GM15510 (cell line): ENCODE data around the gene TIMELESS.

Source experiments
- POLR2A ChIP-seq: IDR thresholded peaks from 3 replicates; pipeline ENCODE4 v1.6.1; 2011; ENCODE audit warnings: borderline replicate concordance; ENCODE audit not compliant: insufficient read length; ENCODE audit errors: extremely low read depth

Gene TIMELESS

DNA sequence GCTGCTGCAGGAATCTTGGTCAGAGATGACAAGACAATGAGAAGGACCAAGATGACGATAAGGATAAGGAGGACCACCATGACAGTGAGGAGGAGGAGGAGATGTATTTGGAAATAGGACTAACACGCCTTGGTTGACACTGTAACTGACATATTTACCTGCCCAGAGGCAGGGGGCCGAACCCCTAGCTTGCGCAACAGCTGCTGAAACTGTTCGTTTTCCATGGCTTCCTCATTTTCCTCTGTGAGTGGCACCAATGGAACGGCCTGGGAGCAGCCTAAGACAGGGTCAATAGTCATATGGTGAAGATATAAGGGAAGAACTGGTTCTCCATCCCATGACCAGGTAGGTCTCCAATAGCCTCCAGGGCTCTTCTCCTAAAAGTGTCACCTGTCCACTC, 28.8 kb downstream of the TIMELESS start:
- TF ChIP-seq POLR2A, result no peak

DNA sequence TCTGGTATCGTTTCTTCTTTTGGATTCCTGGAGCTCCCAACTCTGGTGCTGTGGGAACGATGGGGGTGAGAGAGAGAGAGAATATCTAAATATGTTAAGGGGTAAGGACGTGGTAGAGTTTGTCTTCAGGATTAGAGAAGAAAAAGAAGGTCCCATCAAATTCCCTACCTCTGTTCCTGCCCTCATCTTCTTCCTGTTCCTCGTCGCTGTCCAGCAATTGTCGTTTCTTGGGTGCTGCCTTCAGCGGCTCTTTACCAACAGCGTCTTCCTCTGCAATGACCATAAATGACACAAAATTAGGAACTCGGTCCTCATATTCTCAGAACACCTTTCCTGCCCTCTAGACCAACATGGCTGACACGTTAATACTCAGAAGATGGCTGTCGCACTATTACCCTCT, 31.5 kb downstream of the TIMELESS start:
- TF ChIP-seq POLR2A, result no peak

DNA sequence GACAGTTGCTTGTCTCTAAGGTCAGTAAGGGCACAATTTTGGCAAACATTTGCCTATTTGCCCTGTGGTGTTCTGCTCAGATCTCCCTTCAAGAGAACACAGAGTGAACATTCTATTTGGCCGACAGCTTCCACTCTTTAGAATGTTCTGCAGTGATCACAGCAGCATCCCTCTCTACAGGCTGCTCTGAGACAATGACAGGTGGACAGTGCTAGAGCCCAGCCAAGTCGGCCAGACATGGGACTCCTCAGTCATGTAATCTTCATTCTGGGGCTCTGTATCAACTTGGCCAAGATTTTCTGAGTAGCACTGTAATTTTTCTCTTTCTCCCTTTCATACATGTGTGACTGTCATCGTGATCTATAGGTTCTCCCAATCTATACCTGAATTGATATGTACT, 34.8 kb downstream of the TIMELESS start:
- no peak for TF ChIP-seq POLR2A

DNA sequence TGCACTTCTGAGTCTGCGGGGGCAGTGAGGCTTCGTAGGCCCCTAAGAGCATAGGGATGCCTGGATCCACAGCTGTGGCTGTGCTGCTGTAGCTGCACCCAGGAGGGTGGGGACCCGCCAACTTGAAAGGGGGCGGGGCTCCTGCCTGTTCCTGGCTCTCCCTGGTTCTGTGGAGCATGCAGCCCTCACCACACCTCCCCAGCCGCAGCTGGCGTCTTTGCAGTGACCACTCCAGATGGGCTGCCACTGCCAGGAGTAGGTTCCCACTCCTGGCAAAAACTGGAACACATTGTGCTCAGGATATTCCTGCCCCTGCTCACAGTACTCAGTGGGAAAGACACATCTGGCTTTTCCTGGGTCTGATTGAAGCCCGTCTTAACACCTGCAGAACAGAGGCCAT, 35.8 kb downstream of the TIMELESS start:
- no peak for TF ChIP-seq POLR2A

DNA sequence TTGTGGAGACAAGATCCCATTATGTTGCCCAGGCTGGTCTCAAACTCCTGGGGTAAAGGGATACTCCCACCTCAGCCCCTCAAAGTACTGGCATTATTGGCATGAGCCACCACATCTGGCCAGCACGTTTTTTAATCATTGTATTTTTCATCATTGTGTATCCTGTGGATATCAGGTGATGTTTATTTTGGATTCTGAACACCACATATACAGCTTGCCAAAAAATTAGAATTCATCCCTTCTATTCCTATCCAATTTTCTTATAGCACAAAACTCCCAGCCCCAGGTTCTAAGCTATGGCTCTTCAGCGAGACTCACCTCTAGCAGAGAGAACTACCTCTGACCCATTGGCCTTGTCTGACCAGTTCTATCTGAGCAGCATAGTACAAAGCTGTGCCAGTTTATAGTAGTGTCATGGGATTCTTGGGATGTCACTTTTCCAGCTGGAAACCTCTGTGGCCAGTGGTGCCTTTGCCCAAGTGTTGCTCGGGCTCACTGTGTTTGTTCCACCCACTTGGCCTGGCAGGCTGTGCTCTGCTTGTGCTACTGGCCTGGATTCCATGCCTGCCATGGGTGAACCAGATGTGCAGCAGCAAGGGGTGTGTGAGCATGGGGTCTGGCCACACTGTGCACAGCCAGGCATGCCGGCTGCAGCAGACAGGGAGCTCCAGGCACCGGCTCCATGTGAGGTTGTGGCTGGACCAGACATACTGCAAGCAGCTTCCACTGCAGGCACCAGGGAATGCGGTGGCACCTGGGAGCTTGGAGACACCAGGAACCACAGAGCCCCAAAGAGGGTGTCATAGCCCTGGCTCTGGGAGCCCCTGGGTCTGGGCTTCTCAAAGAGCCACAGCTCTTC, 37.2 kb downstream of the TIMELESS start:
- no peak for TF ChIP-seq POLR2A

DNA sequence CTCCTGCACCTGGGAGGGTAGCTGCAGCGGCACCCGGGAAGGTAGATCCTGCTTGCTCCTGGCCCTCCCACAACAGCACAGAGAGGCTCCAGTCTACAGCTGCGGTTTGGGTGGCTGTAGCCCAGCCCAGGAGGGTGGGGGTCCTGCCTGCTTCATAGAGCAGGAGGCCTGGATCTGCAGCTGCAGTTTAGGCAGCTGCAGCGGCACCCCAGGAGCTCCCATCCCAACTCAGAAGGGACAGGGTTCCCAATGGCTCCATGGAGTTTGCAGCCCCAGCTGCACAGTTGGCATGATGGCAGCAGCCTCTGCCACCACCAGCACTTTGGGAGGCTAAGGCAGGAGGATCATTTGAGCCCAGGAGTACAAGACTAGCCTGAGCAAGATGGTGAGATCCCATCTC, 38.5 kb downstream of the TIMELESS start:
- TF ChIP-seq POLR2A, result no peak

DNA sequence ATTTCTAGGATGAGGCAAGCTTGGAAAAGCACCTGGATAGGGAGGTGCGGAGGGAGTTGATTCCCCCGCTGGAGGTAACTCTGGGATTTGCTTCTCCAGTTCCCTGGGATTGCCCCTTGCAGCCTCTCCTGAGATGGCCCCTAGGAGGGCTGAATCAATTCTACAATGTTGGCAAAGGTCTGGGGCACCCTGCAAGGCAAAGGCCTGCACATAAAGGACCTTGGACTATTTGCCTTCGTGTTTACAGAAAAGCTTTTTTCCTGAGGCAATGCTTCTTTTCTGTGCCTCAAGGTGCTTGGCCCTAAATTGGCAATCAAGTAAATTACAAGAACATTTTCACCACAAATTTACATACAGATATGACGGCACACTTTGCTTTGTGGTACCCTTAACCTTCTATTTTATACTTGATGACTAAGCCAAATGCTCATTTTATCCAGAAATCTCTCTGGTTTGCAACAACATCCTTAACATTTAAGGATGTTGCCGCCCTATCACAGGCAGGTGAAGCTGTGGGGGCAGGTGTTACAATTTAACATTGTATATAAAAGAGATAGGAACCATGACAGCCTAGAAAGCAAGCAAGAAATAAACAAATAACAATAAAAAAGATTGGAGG, 40.3 kb downstream of the TIMELESS start:
- TF ChIP-seq POLR2A, result no peak

DNA sequence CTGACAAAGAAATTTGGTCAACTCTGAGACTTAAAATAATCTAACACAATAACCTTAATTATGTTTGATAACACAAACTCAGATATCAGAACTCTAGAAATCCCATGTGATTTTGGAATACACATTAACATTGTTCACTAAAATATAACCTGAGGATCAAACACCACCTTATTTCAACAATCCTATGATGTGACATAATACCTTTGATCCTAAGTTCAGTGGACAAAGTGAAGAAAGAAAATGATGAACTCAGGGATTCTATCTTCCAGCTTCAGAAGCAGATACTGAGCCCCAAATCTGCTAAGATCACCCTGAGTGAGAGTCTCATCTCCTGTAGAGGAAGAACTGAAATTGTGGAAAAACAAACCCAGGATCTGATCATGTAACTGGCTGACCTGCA, 50.9 kb downstream of the TIMELESS start:
- no peak for TF ChIP-seq POLR2A

DNA sequence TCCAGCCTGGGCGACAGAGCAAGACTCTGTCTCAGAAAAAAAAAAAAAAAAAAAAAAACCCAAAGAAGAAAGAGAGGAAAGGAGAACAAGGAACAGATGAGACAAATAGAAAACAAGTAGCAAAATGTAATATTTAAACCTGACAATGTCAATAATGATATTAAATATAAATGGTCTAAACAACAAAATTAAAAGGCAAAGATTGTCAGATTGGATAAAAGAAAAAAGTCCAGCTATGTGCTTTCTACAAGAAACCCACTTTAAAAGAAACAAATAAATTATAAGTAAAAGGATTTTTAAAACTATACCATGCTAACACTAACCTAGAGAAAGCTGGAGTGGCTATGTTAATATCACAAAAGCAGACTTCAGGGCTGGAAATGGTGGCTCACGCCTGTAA, 56.9 kb downstream of the TIMELESS start:
- no peak for TF ChIP-seq POLR2A

DNA sequence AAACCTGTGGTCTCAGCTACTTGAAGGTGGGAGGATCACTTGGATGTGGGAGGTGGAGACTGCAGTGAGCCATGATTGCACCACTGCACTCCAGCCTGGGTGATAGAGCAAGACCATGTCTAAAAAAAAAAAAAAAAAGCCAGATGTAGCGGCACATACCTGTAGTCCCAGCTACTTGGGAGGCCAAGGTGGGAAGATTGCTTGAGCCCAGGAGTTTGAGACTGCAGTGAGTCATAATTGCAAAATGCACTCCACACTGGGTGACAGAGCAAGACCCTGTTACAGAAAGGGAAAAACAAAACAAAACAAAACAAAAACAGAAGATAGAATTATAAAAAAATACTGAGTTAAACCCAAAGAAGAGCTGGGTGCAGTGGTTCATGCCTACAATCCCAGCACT, 57.5 kb downstream of the TIMELESS start:
- no peak for TF ChIP-seq POLR2A

DNA sequence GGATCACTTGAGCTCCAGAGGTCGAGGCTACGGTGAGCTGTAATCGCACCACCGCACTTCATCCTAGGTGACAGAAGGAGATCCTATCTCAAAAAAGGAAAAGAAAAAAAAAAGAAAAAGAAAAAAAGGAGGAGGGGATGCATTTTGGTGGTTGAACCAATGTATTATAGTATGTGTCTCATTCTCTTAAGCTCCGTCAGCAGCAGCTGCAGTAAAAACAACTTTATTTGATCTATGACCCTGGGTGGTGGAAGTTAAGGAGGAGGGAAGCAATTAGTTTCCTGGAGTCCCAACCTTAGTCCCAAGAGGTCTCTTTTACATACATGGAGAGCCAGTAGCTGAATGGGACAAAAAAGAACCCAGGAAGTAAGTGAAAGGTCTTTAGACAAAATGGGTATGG, 59.8 kb downstream of the TIMELESS start:
- no peak for TF ChIP-seq POLR2A

DNA sequence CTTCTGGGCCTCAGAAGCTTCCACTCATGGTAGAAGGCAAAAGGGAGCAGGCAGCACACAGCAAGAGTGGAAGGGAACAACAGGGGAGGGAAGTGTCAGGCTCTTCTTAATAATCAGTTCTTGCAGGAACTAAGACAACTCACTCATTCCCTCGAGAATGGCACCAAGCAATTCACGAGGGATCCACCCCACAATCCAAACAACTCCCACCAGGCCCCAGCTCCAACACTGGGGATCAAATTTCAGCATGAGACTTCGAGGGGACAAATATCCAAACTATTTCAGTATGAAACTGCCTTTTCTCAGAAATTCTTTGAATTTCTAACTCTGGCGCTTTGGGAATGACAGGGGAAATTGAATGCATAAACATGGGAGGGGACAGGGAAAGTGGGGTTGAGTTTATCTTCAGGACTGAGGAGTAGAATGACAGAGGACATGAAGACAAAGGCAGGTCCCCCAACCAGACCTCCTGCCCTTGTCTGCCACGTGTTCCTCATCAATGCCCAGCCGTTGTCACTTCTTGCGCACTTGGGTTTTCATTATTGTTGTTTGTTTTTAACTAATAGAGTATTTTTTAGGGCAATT, 62.0 kb downstream of the TIMELESS start:
- no peak for TF ChIP-seq POLR2A

DNA sequence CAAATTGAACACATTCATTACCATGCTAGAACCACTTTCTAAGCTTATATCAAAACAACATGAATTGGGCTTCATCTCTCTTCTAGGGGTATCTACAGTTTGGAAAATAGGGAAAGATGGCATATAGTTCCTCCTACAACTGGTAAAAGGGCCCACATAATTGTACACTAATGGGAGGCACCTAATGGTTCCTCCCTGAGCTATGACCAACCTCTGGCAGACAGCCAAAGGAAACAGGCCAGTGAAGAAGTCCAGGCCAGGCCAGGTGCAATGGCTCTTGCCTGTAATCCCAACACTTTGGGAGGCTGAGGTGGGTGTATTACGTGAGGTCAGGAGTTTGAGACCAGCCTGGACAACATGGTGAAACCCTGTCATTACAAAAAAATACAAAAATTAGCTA, 63.4 kb downstream of the TIMELESS start:
- no peak for TF ChIP-seq POLR2A

DNA sequence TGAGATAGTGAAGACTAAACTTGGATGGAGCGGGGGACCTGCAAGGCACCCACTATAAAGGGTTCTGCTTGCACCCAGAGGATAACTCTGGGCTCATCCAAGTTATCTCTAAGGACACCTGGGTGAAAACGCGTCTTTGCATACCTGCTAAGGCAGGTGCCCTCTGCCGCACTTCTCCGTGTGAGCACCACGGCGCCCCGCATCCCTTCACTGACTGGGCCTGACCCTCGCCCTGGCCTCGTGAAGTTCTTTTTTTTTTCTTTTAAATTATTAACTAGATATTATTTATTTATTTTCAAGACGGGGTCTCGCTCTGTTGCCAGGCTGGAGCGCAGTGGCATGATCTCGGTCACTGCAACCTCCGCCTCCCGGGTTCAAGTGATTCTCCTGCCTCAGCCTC, 66.6 kb downstream of the TIMELESS start:
- no peak for TF ChIP-seq POLR2A

DNA sequence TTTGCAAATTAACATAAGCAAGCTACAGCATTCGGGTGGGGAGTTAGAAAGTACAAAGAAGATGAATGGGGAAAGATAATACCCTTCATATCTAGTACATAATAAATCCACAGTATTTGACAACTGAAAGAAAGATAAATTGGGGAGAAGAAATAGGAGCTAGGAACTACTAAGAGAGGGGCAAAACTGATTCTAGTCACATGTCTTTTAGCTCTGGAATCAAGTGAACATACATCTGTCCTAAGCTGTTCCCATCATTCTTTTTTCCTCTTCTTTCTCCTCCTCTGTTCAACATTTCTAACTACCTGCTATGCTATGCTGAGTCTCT, 71.3 kb downstream of the TIMELESS start:
- no peak for TF ChIP-seq POLR2A
